Stimulated activated CD4-positive, alpha-beta T cell treated with anti-CD3 and anti-CD28 coated beads, Interleukin-1b, Interleukin-23, amount 100 ng/mL, for 4 hours (primary cell): ENCODE data around the gene THOC7.

ENCODE experiments used
- DNase-seq, 2 donors: peaks; one replicate each; pipeline ENCODE4 v3.0.0-alpha.2; 2020; ENCODE audit warnings: low read depth in 2 of 2

Gene THOC7

DNA sequence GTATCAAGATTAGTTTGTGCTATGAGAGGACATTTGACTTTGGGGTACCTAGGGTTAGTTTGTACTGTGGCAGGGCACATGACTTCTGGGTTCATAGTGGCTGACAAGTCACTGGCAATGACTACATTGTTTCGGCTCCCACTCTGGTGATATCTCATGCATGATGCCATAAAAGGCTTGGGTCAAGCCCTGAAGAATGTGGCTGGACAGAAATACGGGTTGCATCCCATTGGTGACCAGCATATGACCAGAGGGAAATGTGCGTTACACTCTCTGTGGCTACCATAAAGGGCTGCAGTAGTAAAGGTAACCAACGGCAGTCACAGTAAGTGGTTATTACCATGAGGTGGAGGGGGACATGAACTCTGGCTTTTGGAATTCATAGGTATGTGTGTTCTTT lies 18.4 kb downstream of the THOC7 start:
- DNase-seq: no peak

GRCh38 chr3:63842127-63842526 lies 21.5 kb downstream of the THOC7 start:
- DNase-seq: no peak

DNA sequence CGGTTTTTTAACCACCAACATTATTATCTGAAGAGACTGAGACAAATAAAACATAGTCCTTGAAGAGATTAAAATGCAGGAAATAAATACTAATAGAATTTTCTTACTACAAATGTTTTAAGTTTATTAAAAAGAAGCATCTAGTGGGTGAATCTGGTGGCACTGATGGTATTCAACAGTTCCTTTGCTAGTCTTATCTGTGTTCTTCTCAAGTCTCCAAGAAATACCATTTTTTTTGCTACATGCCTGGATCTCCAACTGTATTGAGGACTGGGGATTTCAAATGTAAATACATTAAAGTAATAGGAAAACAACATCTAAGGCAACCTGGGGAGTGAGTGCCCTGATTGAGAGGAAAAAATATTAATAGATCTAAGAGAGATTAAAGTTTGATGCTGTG lies 21.9 kb downstream of the THOC7 start:
- DNase-seq: no peak

- DNase-seq: no peak
These were observed 31.2 kb downstream of the THOC7 start for GRCh38 chr3:63832395-63832794.

DNA sequence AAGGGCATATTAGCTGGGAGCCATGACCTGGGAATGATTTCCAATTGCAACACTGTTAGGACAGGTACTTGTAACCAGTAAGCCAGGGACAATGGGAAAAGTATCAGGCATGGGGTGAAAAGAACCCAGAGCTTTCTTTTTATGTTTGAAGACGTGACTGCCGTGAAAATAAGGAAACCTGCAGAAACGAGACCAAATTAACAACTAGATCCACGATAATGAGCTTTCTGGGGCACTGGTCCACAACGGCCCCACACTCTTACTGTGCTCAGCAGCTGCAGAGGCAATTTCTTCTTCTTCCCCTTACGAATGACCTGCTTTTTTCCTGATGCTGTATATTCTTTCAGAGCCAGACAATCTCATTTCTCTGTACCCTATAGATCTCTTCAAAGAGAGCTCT lies 33.1 kb downstream of the THOC7 start:
- no peak for DNase-seq

- no peak for DNase-seq
These were observed 39.3 kb downstream of the THOC7 start for GRCh38 chr3:63824309-63824708.

GRCh38 chr3:63819151-63819398 lies 44.5 kb downstream of the THOC7 start, which contains the start of gene C3orf49:
C3orf49 (plus strand) TSS chr3:63819299; CDS start chr3:63819472, 173 bp downstream.
- no peak for DNase-seq

DNA sequence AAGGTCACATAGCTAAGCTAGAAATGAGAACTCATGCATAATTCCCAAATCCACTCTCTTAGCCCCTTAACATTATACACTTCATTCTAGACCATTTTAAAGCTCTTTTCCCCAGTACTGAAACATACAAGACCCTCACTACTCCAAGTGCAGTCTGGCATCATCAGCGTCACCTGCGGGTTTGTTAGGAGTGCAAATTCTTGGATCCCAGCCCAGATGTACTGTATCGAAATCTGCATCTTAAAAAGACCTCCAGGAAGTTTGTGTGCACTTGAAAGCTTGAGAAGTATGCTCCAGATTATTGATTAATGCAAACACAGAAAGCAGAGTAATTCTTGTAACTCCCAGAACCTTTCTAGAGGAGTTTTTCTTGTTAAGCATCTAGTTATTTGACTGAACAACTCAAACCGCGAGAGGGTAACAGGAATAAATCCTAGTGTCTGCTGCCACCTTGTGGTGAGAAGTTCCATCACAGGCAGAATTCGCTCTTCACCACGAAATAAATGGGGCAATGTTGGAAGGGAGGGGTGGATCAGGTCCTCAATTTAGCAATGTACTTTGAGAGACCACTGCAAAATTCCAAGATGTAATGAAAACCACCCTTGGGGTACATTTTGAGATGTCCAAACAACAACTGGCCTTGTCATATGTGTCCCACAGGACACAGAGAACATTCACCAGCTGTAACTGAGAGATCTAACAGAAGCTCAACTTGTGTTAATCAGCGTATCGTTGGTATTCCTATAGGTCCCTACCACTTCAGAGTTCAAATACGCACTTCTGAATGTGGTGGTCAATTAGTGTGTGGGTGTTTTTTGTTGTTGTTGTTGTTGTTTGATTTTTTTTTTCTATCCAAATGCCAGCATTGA lies 45.1 kb downstream of the THOC7 start:
- peak; percentile 34 to 51 for DNase-seq

DNA sequence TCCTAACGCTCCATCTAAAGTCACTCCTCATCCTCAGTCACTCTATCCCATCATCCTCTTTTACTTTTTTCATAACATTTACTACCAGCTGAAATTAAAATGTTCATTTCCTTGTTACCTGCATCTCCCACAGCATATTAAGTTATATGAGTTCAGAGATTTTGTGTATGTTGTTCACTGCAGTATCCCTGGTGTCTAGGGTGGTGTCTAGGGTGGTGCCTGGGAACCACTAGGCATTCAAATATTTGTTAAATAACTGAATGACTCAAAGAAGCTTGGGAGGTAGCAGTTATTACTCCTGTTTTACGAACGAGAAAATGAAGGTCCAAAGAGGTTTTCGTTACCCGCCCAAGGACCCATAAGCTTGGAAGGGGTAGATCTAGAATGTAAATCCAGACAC lies 46.4 kb downstream of the THOC7 start:
- DNase-seq: no peak

DNA sequence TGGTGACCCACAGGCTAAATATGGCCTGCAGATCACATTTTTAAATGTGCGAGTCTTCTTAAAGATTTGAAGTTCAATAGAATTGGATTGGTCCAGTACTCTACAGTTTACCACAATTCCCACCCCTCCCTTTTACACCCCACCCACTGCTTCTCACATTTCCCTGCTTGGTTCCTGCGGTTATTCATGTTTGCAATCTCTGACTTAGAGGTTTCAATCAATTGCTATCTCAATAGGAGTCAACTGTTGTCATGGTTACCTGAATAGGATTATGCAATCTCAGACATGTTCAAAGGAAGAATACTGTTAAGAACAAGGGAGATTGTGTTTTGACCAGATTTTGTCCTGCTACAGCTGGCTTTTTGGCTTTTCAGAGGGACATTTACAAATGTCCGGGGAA lies 49.4 kb downstream of the THOC7 start:
- no peak for DNase-seq

DNA sequence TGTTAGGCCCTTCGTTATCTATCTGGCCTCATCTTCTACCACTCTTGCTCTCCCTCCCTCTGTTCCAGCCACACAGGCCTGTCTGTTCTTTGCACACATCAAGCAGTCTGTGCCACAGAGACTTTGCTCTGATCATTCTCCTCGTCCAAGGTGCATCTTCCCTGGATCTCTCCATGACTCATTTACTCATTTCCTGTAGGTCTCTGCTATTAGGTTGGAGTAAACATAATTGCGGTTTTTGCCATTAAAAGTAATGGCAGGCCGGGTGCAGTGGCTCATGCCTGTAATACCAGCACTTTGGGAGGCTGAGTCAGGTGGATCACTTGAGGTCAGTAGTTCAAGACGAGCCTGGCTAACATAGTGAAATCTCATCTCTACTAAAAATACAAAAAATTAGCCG lies 54.0 kb downstream of the THOC7 start:
- no peak for DNase-seq

GRCh38 chr3:63808633-63809032 lies 55.0 kb downstream of the THOC7 start:
- no peak for DNase-seq

- no peak for DNase-seq
These were observed 55.5 kb downstream of the THOC7 start for GRCh38 chr3:63807961-63808565.

GRCh38 chr3:63803911-63804310 lies 59.7 kb downstream of the THOC7 start:
- no peak for DNase-seq

DNA sequence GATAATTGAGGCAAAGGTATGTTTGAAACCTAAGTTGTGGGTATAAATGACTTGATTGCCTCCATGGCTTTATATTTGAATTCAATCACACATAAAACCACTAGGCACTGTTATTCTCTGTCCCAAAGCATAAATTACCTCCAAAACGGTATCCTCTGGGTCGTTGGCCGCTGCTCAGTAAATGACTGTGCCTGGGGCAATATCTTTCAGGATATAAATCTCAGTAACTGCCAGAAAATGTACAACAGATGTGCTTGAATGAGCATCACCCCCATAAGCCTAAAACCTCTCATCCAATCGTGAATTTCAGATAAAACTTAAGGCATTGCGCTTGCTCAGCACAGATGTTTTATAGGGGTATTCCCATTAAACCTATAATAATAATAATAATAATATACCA lies 63.5 kb downstream of the THOC7 start:
- DNase-seq: no peak

DNA sequence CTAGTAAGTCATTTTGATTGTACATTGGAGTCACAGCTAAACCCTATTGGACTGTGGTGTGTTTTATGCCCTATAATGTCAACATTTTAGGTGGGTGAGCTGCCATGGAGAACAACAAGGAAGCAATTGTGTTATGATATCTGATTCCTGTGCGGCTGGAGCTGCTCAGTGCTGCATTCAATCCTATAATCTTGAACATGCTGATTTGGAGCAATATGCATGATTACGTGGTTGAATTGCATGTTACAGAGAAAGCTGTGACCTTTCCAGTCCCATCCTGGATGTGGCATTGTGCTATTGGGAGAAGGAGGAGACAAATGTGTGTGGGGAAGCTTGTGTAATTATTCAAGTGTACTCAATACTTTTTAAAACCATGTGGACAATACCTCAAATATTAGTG lies 64.7 kb downstream of the THOC7 start:
- no peak for DNase-seq

DNA sequence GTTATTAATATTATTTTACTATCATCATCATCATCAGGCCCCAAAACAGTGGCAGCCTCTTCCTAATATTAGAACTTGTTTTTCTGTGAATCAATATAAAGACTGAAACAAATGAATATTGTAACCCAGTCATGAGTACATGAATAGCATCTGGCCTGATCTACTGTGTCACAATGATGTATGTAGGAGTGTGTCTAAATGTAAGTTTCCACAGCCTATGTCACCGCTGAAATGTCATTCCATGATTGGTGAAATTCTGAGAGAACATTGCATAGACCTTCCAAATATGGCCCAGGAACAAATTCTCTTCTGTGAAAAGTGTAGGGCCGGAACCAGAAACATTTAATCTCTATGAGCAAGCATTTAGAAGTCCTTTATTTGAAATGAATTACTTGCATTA lies 65.1 kb downstream of the THOC7 start:
- no peak for DNase-seq

GRCh38 chr3:63795438-63795837 lies 68.2 kb downstream of the THOC7 start:
- DNase-seq: no peak

DNA sequence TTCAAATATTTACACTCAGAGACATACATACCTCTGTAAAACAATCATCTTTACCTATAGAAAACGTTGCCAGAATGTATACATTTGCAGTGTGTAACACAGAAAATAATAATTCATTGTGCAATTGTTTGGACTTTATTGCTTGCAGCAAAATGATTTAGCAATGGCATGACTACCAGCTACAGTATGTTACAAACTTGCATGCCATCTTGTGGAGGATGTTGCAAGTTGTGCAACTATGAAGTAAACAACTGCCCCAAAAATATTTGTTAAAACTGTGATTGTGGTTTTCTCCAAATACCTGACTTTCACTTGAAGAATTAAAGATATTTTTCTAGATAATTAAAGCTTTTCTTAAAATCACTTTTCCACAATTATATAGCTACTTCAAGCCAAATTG lies 71.6 kb downstream of the THOC7 start:
- DNase-seq: no peak
